HepG2 (cell line): ENCODE data around the gene TPM2. TPM values are rescaled to one million over a fixed set of nuclear protein-coding genes. Genes with fewer than 3 reads are reported as not detected.

Experiments used
- ATAC-seq: fragments of 200-7000 bp; cut with Tn5 transposase; 3 replicates; pipeline ENCODE4 v1.9.1; 2020; ENCODE audit warnings: mild to moderate bottlenecking, moderate library complexity
- BruUV-seq: library from RNA; stranded (reverse); fragments of 400-500 nt; replicated peaks from 2 replicates; lab custom pipeline; 2021; lab: Mats Ljungman, UMichigan
- CTCF ChIA-PET: fragments of 300-600 bp; formaldehyde crosslinking; extraction: SDS; loops from one replicate; lab custom pipeline; 2021; ENCODE audit warnings: low total read pairs, inconsistent platforms, low intra/inter-chr PET ratio; lab: Yijun Ruan, JAX
- POLR2A ChIA-PET: fragments of 350-600 bp; sonication (Branson Sonifier 250); formaldehyde crosslinking; loops from one replicate; lab custom pipeline; 2020; ENCODE audit warnings: antibody characterized with exemption, inconsistent platforms; lab: Yijun Ruan, JAX
- DNase-seq: peaks from one replicate; pipeline ENCODE4 v3.0.0-alpha.2; 2015; ENCODE audit warnings: low spot score
- FAIRE-seq: peaks from 3 replicates; lab custom pipeline; 2011; peaks lifted over from hg19 to GRCh38; lab: Jason Lieb, UNC
- H2AFZ ChIP-seq: one replicate; pipeline ENCODE4 v1.6.1; 2011; ENCODE audit warnings: low read length, inconsistent platforms
- H3K27ac ChIP-seq: fragments of 300-600 bp; 3 replicates; pipeline ENCODE4 v1.8.0; 2011; ENCODE audit warnings: mixed run types, mild to moderate bottlenecking, mixed read lengths, low read length, inconsistent platforms; ENCODE audit not compliant: insufficient read depth; ENCODE audit errors: extremely low read length
- H3K27me3 ChIP-seq, 2 experiments: fragments of 200-600 bp in 1 of 2; 2 replicates in 1 of 2; 3 replicates in 1 of 2; pipeline versions ENCODE4 v1.6.0 to v1.8.0; 2011; ENCODE audit warnings: low read length in 2 of 2, mild to moderate bottlenecking in 2 of 2, moderate library complexity in 2 of 2, inconsistent platforms in 1 of 2; ENCODE audit not compliant: insufficient read depth in 2 of 2, control insufficient read depth in 1 of 2
- H3K36me3 ChIP-seq, 2 experiments: fragments of 200-600 bp in 1 of 2; replicated peaks in 1 of 2; 2 replicates in 1 of 2; 3 replicates in 1 of 2; pipeline versions ENCODE4 v1.5.1 to v1.8.0; 2011; ENCODE audit warnings: low read length in 2 of 2, inconsistent platforms in 1 of 2; ENCODE audit not compliant: insufficient read depth in 2 of 2, control insufficient read depth in 1 of 2
- H3K4me1 ChIP-seq: 2 replicates; pipeline ENCODE4 v1.5.1; 2012; ENCODE audit warnings: low read length, inconsistent platforms; ENCODE audit not compliant: insufficient read depth
- H3K4me2 ChIP-seq: 2 replicates; pipeline ENCODE4 v1.6.0; 2011; ENCODE audit warnings: low read depth, low read length, inconsistent platforms
- H3K4me3 ChIP-seq, 3 experiments: fragments of 200-600 bp in 1 of 3; sonication (generic), shearing (Covaris generic) in 1 of 3; replicated peaks in 1 of 3; 2 replicates each; pipeline ENCODE4 v1.5.1; 2011 to 2016; ENCODE audit warnings: low read length in 3 of 3, inconsistent platforms in 2 of 3, low read depth in 2 of 3, mild to moderate bottlenecking in 2 of 3, control low read depth in 1 of 3, mixed read lengths in 1 of 3; ENCODE audit not compliant: insufficient read depth in 1 of 3
- H3K79me2 ChIP-seq: one replicate; pipeline ENCODE4 v1.6.1; 2011; ENCODE audit warnings: low read length, inconsistent platforms; ENCODE audit not compliant: insufficient read depth
- H3K9ac ChIP-seq: 2 replicates; pipeline ENCODE4 v1.6.0; 2011; ENCODE audit warnings: mild to moderate bottlenecking, low read depth, low read length, inconsistent platforms; ENCODE audit not compliant: insufficient read depth
- H3K9me3 ChIP-seq: 2 replicates; pipeline ENCODE4 v1.5.1; 2012; ENCODE audit warnings: mild to moderate bottlenecking, low read length
- H4K20me1 ChIP-seq: 2 replicates; pipeline ENCODE4 v1.6.0; 2011; ENCODE audit warnings: inconsistent platforms, mild to moderate bottlenecking, low read length, moderate library complexity; ENCODE audit not compliant: insufficient read depth
- BATF2 ChIP-seq: sonication (generic); formaldehyde crosslinking; IDR thresholded peaks from 2 replicates; pipeline ENCODE4 v1.8.0; 2022; ENCODE audit warnings: mild to moderate bottlenecking, missing genetic modification reagents, moderate library complexity
- JDP2 ChIP-seq: sonication (generic); formaldehyde crosslinking; IDR thresholded peaks from 2 replicates; pipeline ENCODE4 v1.8.1; 2022; ENCODE audit warnings: missing genetic modification reagents, borderline replicate concordance
- POLR2G ChIP-seq: fragments of 200-400 bp; formaldehyde crosslinking; IDR thresholded peaks from 2 replicates; pipeline ENCODE4 v1.6.1; 2018; ENCODE audit warnings: mild to moderate bottlenecking, low read depth, low read length, moderate library complexity
- THAP9 ChIP-seq: sonication (generic); formaldehyde crosslinking; IDR thresholded peaks from 2 replicates; pipeline ENCODE4; 2020; ENCODE audit warnings: missing genetic modification reagents, mild to moderate bottlenecking, borderline replicate concordance
- ZFP36 ChIP-seq: fragments of 150-350 bp; IDR thresholded peaks from 2 replicates; pipeline ENCODE4 v1.6.1; 2018; ENCODE audit warnings: borderline replicate concordance, low read length, low read depth; ENCODE audit not compliant: partially characterized antibody
- ZIK1 ChIP-seq: sonication (generic); formaldehyde crosslinking; IDR thresholded peaks from 2 replicates; pipeline ENCODE4 v1.5.0; 2020; ENCODE audit warnings: mild to moderate bottlenecking, low read depth, missing genetic modification reagents, borderline replicate concordance
- ZMAT3 ChIP-seq: sonication (generic); formaldehyde crosslinking; conservative IDR thresholded peaks from 2 replicates; pipeline ENCODE4 v1.7.0; 2021; ENCODE audit warnings: missing genetic modification reagents
- ZNF382 ChIP-seq: sonication (generic); formaldehyde crosslinking; IDR thresholded peaks from 2 replicates; pipeline ENCODE4 v1.5.0; 2020; ENCODE audit warnings: missing genetic modification reagents, mild to moderate bottlenecking, borderline replicate concordance
- ZNF563 ChIP-seq: sonication (generic); formaldehyde crosslinking; IDR thresholded peaks from 2 replicates; pipeline ENCODE4 v1.8.0; 2022; ENCODE audit warnings: mild to moderate bottlenecking, moderate library complexity, missing genetic modification reagents
- ZNF75D ChIP-seq: sonication (generic); formaldehyde crosslinking; IDR thresholded peaks from 2 replicates; pipeline ENCODE4 v1.8.1; 2023; ENCODE audit warnings: missing genetic modification reagents, mild to moderate bottlenecking, borderline replicate concordance
- WGBS: methylation state at CpG from one replicate; pipeline ENCODE4 v1.1.6; 2017; ENCODE audit warnings: low lambda C conversion rate; 5-methylcytosine and 5-hydroxymethylcytosine counted together
- in situ Hi-C: cut with HindIII; loops from 2 replicates; pipeline ENCODE4 v1.10.0; 2017; ENCODE audit warnings: low pct_unique_long_range_greater_than_20kb; ENCODE audit not compliant: extremely low pct_ligation_motif_present
- intact Hi-C: fragments of 100-400 bp; cut with micrococcal nuclease; formaldehyde crosslinking; loops from one replicate; pipeline ENCODE4 v1.10.0; 2022; ENCODE audit not compliant: unreplicated experiment
- polyA plus RNA-seq, 8 experiments: library from polyadenylated mRNA; depleted of rRNA in 3 of 8; stranded (reverse) in 7 of 8; unstranded in 1 of 8; fragments of >200 nt; fragmentation: Illumina TruSeq in 4 of 8; extraction: Trizol in 4 of 8; gene quantifications; 2 replicates each; pipeline versions ENCODE4 v1.2.1 to v1.2.3, GENCODE V29; 2011 to 2016; ENCODE audit warnings: low read depth in 4 of 8, missing spikeins in 1 of 8, mixed read lengths in 1 of 8; ENCODE audit not compliant: insufficient read depth in 1 of 8
- total RNA-seq, 5 experiments: library from RNA; depleted of rRNA; stranded (reverse); fragments of >200 nt; fragmentation: Illumina TruSeq; extraction: Trizol; gene quantifications; 2 replicates each; pipeline ENCODE4 v1.2.3, GENCODE V29; 2016; ENCODE audit warnings: low read depth in 1 of 5

The TPM2 gene
- total and polyA plus RNA-seq, 2 of the 13 experiments (the other 11 are each of a cell fraction or from before 2014, with no cell fraction given) = 3.1 to 10.7 TPM

GRCh38 chr9:35689542-35690293 is at the start of gene TPM2 (continued):
- TF ChIP-seq JDP2 (CRISPR knock-in tag) = no peak
- no peak for TF ChIP-seq ZMAT3 (CRISPR knock-in tag)
- no peak for TF ChIP-seq ZNF563
- TF ChIP-seq, all 625 proteins: peak for 5

GRCh38 chr9:35738924-35739323 is 49.2 kb upstream of the TPM2 start:
- no peaks in the 10 kb centered on the region for H3K27me3 ChIP-seq
- H4K20me1 ChIP-seq = no peaks in the 10 kb centered on the region; the same call in 1 of the 2 replicates
- no peak overlapping the region for H3K4me2 ChIP-seq
- no peak overlapping the region for H3K4me3 ChIP-seq
- H3K79me2 ChIP-seq = peaks cover 6% of the 10 kb centered on the region
- TF ChIP-seq THAP9 (CRISPR knock-in tag) = no peak
- TF ChIP-seq ZFP36 = no peak
- 0 out of 2 replicates have a peak, but pooled peaks have one; percentile 24 for TF ChIP-seq BATF2 (CRISPR knock-in tag)
- TF ChIP-seq POLR2G = peak; percentile 13; the same call in 1 of the 2 replicates
- TF ChIP-seq ZNF382 = no peak
- no peak for TF ChIP-seq ZIK1 (CRISPR knock-in tag)
- TF ChIP-seq ZNF75D (CRISPR knock-in tag) = no peak
- H3K4me1 ChIP-seq = peaks cover 4% of the 10 kb centered on the region
- H3K9me3 ChIP-seq = no peaks in the 10 kb centered on the region
- H2AFZ ChIP-seq = no peak overlapping the region
- no peak for ATAC-seq
- in situ Hi-C loops = no loop called here
- intact Hi-C loops = loop anchor here (10.0 kb wide), 1 partner anchor 244 kb away; the partner anchor contains the start of gene RUSC2
- DNase-seq = no peak
- ChIA-PET POLR2A (interaction anchor here (1.3 to 2.0 kb wide), 4 partner anchors 8 to 78 kb away, joined by 4 to 19 read pairs (median 6); partner anchors contain the start of genes GBA2 and RGP1), CTCF (no interaction called here)
- peaks cover 48 to 96% of the 10 kb centered on the region in 2 experiments for H3K36me3 ChIP-seq
- WGBS = 98% methylated on average over 7 of the region's 7 CpGs
- no peak overlapping the region for H3K27ac ChIP-seq
- no TSS peak for BruUV-seq
- FAIRE-seq = no peak
- H3K9ac ChIP-seq = no peak overlapping the region
